Liver (tissue), 9 donors: ENCODE results near the gene CNMD. TPM values are rescaled to one million over a fixed set of nuclear protein-coding genes. Genes with fewer than 3 reads are reported as not detected.

ENCODE experiments used
- DNase-seq: peaks from one replicate; pipeline ENCODE4 v3.0.0-alpha.2; 2017; ENCODE audit warnings: low spot score
- H3K27ac ChIP-seq, 2 donors: one replicate each; pipeline ENCODE4 v1.7.0; 2013; ENCODE audit warnings: inconsistent platforms in 2 of 2, low read length in 2 of 2, control low read depth in 1 of 2, low read depth in 1 of 2, mild to moderate bottlenecking in 1 of 2
- H3K27me3 ChIP-seq, 4 donors: one replicate each; pipeline versions ENCODE4 v1.6.1 to v1.7.0; 2013; ENCODE audit warnings: low read length in 3 of 4, inconsistent platforms in 1 of 4, mild to moderate bottlenecking in 1 of 4, moderate library complexity in 1 of 4; ENCODE audit not compliant: control insufficient read depth in 4 of 4, insufficient read depth in 4 of 4
- H3K36me3 ChIP-seq, 4 donors: one replicate each; pipeline versions ENCODE4 v1.6.1 to v1.7.0; 2013; ENCODE audit warnings: low read length in 3 of 4, mild to moderate bottlenecking in 3 of 4, low read depth in 1 of 4, moderate library complexity in 1 of 4; ENCODE audit not compliant: control insufficient read depth in 4 of 4, insufficient read depth in 3 of 4
- H3K4me1 ChIP-seq, 4 donors: one replicate each; pipeline versions ENCODE4 v1.6.1 to v1.7.0; 2013; ENCODE audit warnings: low read length in 3 of 4, mild to moderate bottlenecking in 3 of 4, moderate library complexity in 1 of 4; ENCODE audit not compliant: control insufficient read depth in 4 of 4, insufficient read depth in 4 of 4
- H3K4me3 ChIP-seq, 3 donors: one replicate each; pipeline versions ENCODE4 v1.6.1 to v1.7.0; 2013; ENCODE audit warnings: low read length in 3 of 3, control low read depth in 1 of 3, low read depth in 1 of 3, mild to moderate bottlenecking in 1 of 3
- H3K9ac ChIP-seq, 2 donors: one replicate each; pipeline ENCODE4 v1.7.0; 2013; ENCODE audit warnings: low read length in 2 of 2, mild to moderate bottlenecking in 2 of 2, moderate library complexity in 2 of 2, control low read depth in 1 of 2, low read depth in 1 of 2
- H3K9me3 ChIP-seq, 4 donors: one replicate each; pipeline versions ENCODE4 v1.6.1 to v1.7.0; 2013; ENCODE audit warnings: low read length in 3 of 4; ENCODE audit not compliant: control insufficient read depth in 4 of 4
- ATF3 ChIP-seq: IDR thresholded peaks from 2 replicates; pipeline ENCODE4 v1.6.1; 2016; ENCODE audit warnings: antibody characterized with exemption
- FOXA1 ChIP-seq: IDR thresholded peaks from 2 replicates; pipeline ENCODE4 v1.6.1; 2016; ENCODE audit warnings: antibody characterized with exemption
- FOXA2 ChIP-seq: IDR thresholded peaks from 2 replicates; pipeline ENCODE4 v1.6.1; 2016; ENCODE audit warnings: antibody characterized with exemption
- HNF4A ChIP-seq, 2 donors: conservative IDR thresholded peaks; 2 replicates each; pipeline ENCODE4 v1.6.1; 2016; ENCODE audit warnings: antibody characterized with exemption in 2 of 2, mild to moderate bottlenecking in 2 of 2
- HNF4G ChIP-seq: IDR thresholded peaks from 2 replicates; pipeline ENCODE4 v1.6.1; 2016; ENCODE audit warnings: antibody characterized with exemption
- JUND ChIP-seq, 2 donors: IDR thresholded peaks; 2 replicates each; pipeline ENCODE4 v1.6.1; 2016; ENCODE audit warnings: antibody characterized with exemption in 2 of 2
- MAX ChIP-seq: IDR thresholded peaks from 2 replicates; pipeline ENCODE4 v1.6.1; 2016; ENCODE audit warnings: antibody characterized with exemption
- NR2F2 ChIP-seq: IDR thresholded peaks from 2 replicates; pipeline ENCODE4 v1.6.1; 2016; ENCODE audit warnings: antibody characterized with exemption
- RAD21 ChIP-seq, 2 donors: IDR thresholded peaks; 2 replicates each; pipeline ENCODE4 v1.6.1; 2016; ENCODE audit warnings: antibody characterized with exemption in 2 of 2, mild to moderate bottlenecking in 2 of 2
- REST ChIP-seq: IDR thresholded peaks from 2 replicates; pipeline ENCODE4 v1.6.1; 2016; ENCODE audit warnings: antibody characterized with exemption, mild to moderate bottlenecking
- RXRA ChIP-seq, 2 donors: IDR thresholded peaks; 2 replicates each; pipeline ENCODE4 v1.6.1; 2017 to 2018; ENCODE audit warnings: antibody characterized with exemption in 2 of 2, mild to moderate bottlenecking in 1 of 2
- SP1 ChIP-seq: IDR thresholded peaks from 2 replicates; pipeline ENCODE4 v1.6.1; 2018; ENCODE audit warnings: antibody characterized with exemption, mild to moderate bottlenecking
- TAF1 ChIP-seq: conservative IDR thresholded peaks from 2 replicates; pipeline ENCODE4 v1.6.1; 2016; ENCODE audit warnings: antibody characterized with exemption, mild to moderate bottlenecking
- WGBS: extraction: QIAGEN DNeasy Blood & Tissue Kit; methylation state at CpG from one replicate; pipeline ENCODE4 v1.1.7; 2013; 5-methylcytosine and 5-hydroxymethylcytosine counted together
- polyA plus RNA-seq, 2 donors: library from polyadenylated mRNA; stranded (reverse) in 1 of 2; unstranded in 1 of 2; fragments of 200-250 nt in 1 of 2; fragments of >200 nt in 1 of 2; fragmentation: Nextera tagmentation in 1 of 2; extraction: Ambion mirVana in 1 of 2; gene quantifications; one replicate each; pipeline versions ENCODE4 v1.2.1 to v1.2.3, GENCODE V29; 2013 to 2015
- total RNA-seq, 2 donors: library from RNA; depleted of rRNA; stranded (reverse); fragments of >200 nt; gene quantifications; one replicate each; pipeline ENCODE4 v1.2.3, GENCODE V29; 2014
- TF ChIP-seq, protein P1 (sequence below): IDR thresholded peaks from 2 replicates; pipeline ENCODE4 v1.6.1; 2016; ENCODE audit warnings: antibody characterized with exemption
- TF ChIP-seq, protein P2 (sequence below): fragments of 150-350 bp; IDR thresholded peaks from 2 replicates; pipeline ENCODE4 v1.5.1; 2017; ENCODE audit warnings: improper control_type of control experiment, low read depth, low read length; ENCODE audit not compliant: missing input control
- donor health status: healthy.
- donor health status: healthy.
- donor health status: healthy.
- donor health status: healthy.
- donor health status: healthy.

CNMD gene
- total and polyA plus RNA-seq, 4 donors = not detected

DNA sequence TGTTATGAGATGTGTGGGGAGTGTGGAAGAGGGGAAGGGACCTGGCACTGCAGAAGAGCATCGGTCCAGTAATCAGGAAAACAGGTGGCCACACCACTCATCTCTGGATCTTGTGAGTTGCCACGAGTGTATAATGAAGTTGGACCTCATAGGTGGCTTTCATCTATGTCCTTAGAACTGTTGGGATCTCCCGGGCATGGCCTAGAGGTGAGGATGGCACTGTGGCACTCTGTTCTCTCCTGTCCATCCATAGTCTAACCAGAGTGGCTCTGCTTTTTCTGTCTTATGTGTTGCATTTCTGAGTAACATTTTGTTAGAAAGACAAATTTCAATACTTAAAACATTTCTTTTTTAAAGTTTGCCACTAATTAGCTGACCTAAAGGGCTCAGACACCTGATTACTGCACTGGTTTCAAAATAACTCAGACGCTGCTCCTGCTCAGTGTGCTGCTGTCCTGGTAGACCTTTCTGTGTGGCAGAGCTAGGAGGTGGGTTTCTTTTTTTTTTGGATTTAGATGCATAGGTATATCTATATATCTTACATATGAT is 5.5 kb downstream of the CNMD start:
- no peak overlapping the region for H3K9ac ChIP-seq
- no peaks in the 10 kb centered on the region for H3K9me3 ChIP-seq
- H3K27ac ChIP-seq = no peak overlapping the region
- no peaks in the 10 kb centered on the region for H3K36me3 ChIP-seq
- no peak overlapping the region for H3K4me3 ChIP-seq
- peaks cover 3 to 9% (median 7%) of the 10 kb centered on the region in 4 donors for H3K4me1 ChIP-seq
- TF ChIP-seq FOXA2 = no peak
- TF ChIP-seq RAD21 (IDR thresholded peaks at IDR 0.05) = no peak
- DNase-seq = no peak
- WGBS = 79% methylated on average over 4 of the region's 4 CpGs
- H3K27me3 ChIP-seq = peaks cover 0 to 5% (median 3%) of the 10 kb centered on the region in 4 donors

DNA sequence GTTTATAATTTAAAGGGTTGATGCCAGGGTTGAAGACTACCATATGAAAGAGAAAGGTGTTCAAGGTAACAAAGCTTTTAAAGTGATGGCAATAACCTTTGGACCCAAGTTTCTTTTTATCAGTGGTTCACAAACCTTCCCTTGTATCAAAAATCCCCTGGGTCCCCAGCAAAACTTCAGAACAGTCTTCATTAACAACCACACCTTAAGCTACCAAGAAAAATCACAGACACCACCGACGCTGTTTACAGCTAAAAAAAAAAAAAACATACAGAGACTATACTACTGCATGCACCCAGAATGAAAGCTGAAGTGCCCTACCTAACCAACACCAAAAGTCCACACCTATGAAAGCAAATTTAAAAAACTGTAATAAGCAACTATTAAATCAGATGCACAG is 13.4 kb downstream of the CNMD start:
- Histone ChIP-seq H3K9me3 (no peaks in the 10 kb centered on the region), H3K4me3 (no peak overlapping the region), H3K36me3 (no peaks in the 10 kb centered on the region), H3K4me1 (no peaks in the 10 kb centered on the region), H3K9ac (no peak overlapping the region), H3K27me3 (peaks cover 0 to 2% (median 0%) of the 10 kb centered on the region in 4 donors), H3K27ac (no peak overlapping the region)
- WGBS = 86% methylated on average over 2 of the region's 2 CpGs
- DNase-seq = no peak
- TF ChIP-seq, protein P1, sequence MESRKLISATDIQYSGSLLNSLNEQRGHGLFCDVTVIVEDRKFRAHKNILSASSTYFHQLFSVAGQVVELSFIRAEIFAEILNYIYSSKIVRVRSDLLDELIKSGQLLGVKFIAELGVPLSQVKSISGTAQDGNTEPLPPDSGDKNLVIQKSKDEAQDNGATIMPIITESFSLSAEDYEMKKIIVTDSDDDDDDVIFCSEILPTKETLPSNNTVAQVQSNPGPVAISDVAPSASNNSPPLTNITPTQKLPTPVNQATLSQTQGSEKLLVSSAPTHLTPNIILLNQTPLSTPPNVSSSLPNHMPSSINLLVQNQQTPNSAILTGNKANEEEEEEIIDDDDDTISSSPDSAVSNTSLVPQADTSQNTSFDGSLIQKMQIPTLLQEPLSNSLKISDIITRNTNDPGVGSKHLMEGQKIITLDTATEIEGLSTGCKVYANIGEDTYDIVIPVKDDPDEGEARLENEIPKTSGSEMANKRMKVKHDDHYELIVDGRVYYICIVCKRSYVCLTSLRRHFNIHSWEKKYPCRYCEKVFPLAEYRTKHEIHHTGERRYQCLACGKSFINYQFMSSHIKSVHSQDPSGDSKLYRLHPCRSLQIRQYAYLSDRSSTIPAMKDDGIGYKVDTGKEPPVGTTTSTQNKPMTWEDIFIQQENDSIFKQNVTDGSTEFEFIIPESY = no peak
- TF ChIP-seq HNF4G = no peak
- TF ChIP-seq, protein P2, sequence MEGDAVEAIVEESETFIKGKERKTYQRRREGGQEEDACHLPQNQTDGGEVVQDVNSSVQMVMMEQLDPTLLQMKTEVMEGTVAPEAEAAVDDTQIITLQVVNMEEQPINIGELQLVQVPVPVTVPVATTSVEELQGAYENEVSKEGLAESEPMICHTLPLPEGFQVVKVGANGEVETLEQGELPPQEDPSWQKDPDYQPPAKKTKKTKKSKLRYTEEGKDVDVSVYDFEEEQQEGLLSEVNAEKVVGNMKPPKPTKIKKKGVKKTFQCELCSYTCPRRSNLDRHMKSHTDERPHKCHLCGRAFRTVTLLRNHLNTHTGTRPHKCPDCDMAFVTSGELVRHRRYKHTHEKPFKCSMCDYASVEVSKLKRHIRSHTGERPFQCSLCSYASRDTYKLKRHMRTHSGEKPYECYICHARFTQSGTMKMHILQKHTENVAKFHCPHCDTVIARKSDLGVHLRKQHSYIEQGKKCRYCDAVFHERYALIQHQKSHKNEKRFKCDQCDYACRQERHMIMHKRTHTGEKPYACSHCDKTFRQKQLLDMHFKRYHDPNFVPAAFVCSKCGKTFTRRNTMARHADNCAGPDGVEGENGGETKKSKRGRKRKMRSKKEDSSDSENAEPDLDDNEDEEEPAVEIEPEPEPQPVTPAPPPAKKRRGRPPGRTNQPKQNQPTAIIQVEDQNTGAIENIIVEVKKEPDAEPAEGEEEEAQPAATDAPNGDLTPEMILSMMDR = no peak

GRCh38 chr13:52725302-52725701 is 14.3 kb downstream of the CNMD start:
- WGBS = 93% methylated on average over 1 of the region's 1 CpG
- Histone ChIP-seq H3K9ac (no peak overlapping the region), H3K36me3 (no peaks in the 10 kb centered on the region), H3K27ac (no peak overlapping the region), H3K4me3 (no peak overlapping the region), H3K9me3 (no peaks in the 10 kb centered on the region), H3K27me3 (peaks cover 0 to 2% (median 0%) of the 10 kb centered on the region in 4 donors), H3K4me1 (no peaks in the 10 kb centered on the region)
- DNase-seq = no peak
- TF ChIP-seq JUND (IDR thresholded peaks at IDR 0.05) (no peak), SP1 (no peak), ATF3 (no peak), TAF1 (no peak), NR2F2 (no peak), FOXA1 (no peak), MAX (no peak), HNF4G (no peak), RXRA (IDR thresholded peaks at IDR 0.05) (no peak), FOXA2 (no peak), HNF4A (conservative IDR thresholded peaks at IDR 0.05) (no peak), REST (no peak)
- TF ChIP-seq, protein P2 = no peak
- TF ChIP-seq, protein P1 = no peak
